CD4-positive, alpha-beta T cell treated with Interleukin-2 at 100 ng/mL for 4 hours (primary cell): Measurements from ENCODE around the gene EHMT1.
"Not testable (repeated sequence)": the region's sequence is repeated elsewhere in the genome, so short reads cannot be mapped to it uniquely, and the experiment has no call there.

Source experiments
- DNase-seq: peaks from one replicate; pipeline ENCODE4 v3.0.0-alpha.2; 2020; ENCODE audit warnings: low spot score

Gene EHMT1

GRCh38 chr9:137873408-137873807, 254.6 kb downstream of the EHMT1 start:
- DNase-seq, result no peak

- DNase-seq, result no peak
These were observed 255.1 kb downstream of the EHMT1 start for GRCh38 chr9:137873858-137874362.

GRCh38 chr9:137875354-137875753, 256.5 kb downstream of the EHMT1 start:
- DNase-seq, result no peak

GRCh38 chr9:137875846-137876245, 257.0 kb downstream of the EHMT1 start:
- DNase-seq, result no peak

GRCh38 chr9:137876269-137876668, 257.5 kb downstream of the EHMT1 start:
- no peak for DNase-seq

- no peak for DNase-seq
These were observed 258.1 kb downstream of the EHMT1 start for GRCh38 chr9:137876781-137877386.

GRCh38 chr9:137877506-137878122, 258.8 kb downstream of the EHMT1 start, which contains the start of gene CACNA1B:
TSS of gene CACNA1B (plus strand) at chr9:137877782. CDS start at chr9:137877934, 152 bp downstream.
- not testable (repeated sequence) for DNase-seq

GRCh38 chr9:137878146-137878941, 259.5 kb downstream of the EHMT1 start:
- DNase-seq, result no peak

- DNase-seq, result no peak
These were observed 260.2 kb downstream of the EHMT1 start for GRCh38 chr9:137879052-137879451.

- no peak for DNase-seq
These were observed 260.9 kb downstream of the EHMT1 start for GRCh38 chr9:137879566-137880150.

GRCh38 chr9:137880160-137880975, 261.6 kb downstream of the EHMT1 start:
- DNase-seq, result no peak

- DNase-seq, result no peak
These were observed 262.2 kb downstream of the EHMT1 start for GRCh38 chr9:137880976-137881530.

GRCh38 chr9:137881591-137882505, 263.0 kb downstream of the EHMT1 start:
- DNase-seq, result no peak

- DNase-seq, result no peak
These were observed 263.7 kb downstream of the EHMT1 start for GRCh38 chr9:137882506-137882821.

GRCh38 chr9:137883977-137884376, 265.2 kb downstream of the EHMT1 start:
- DNase-seq, result not testable (repeated sequence)

GRCh38 chr9:137884547-137884946, 265.7 kb downstream of the EHMT1 start:
- not testable (repeated sequence) for DNase-seq

- not testable (repeated sequence) for DNase-seq
These were observed 266.3 kb downstream of the EHMT1 start for GRCh38 chr9:137885121-137885520.
